ENCODE measurements around the gene CELF5. TPM values are rescaled to one million over a fixed set of nuclear protein-coding genes. Genes with fewer than 3 reads are reported as not detected.

Gene CELF5
- total and polyA plus RNA-seq, 9 of the 15 experiments (the other 6 are each of a cell fraction or from before 2014, with no cell fraction given): 0.01 to 0.56 (median 0.22) TPM

DNA sequence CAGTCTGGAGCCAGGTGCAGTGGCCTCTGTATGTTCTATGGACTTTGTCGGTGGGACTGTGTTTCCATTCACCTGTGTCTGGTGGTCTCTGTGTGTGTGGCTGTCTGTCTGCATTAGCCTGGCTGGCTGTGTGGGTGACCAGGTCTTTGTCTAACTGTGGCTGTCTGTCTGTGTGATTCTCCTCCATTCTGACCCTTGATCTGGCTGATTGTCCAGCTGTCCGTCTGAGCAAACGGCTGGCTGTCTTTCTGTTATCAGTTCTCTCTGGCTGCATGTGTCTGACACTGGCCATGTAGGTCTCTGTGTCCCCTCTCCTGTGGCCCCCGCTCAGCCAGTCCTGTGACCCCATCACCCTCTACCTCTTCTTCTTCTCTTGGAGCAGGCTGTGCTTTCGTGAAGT, 53.2 kb downstream of the CELF5 start:
- H3K27ac ChIP-seq (ENCODE audit: extremely low read depth, low read depth, low read length): no peak overlapping the region
- H3K9me3 ChIP-seq (replicated peaks; ENCODE audit: control insufficient read depth, insufficient read depth, low read depth, low read length): no peaks in the 10 kb centered on the region
- peaks cover 12 to 36% of the 10 kb centered on the region in 2 experiments; a peak in 3 of 5 replicates for H3K27me3 ChIP-seq (ENCODE audit: control insufficient read depth in 2 of 2, insufficient read depth in 2 of 2, low read length in 2 of 2)
- no peak overlapping the region for H3K4me3 ChIP-seq
- peak in 1 of 4 experiments; percentile 35 for DNase-seq (ENCODE audit: extremely low read depth in 1 of 4, low spot score in 3 of 4)
- no peak overlapping the region for H3K4me2 ChIP-seq (ENCODE audit: insufficient read depth, low read length)
- no peaks in the 10 kb centered on the region for H3K36me3 ChIP-seq (ENCODE audit: control insufficient read depth, insufficient read depth, low read length)
- TF ChIP-seq CBFA2T3 (IDR thresholded peaks at IDR 0.05): peak; percentile 54
- TF ChIP-seq ZNF354B (CRISPR knock-in tag; IDR thresholded peaks at IDR 0.05): no peak
- TF ChIP-seq ZNF146 (CRISPR knock-in tag; IDR thresholded peaks at IDR 0.05; ENCODE audit: unreplicated experiment): no peak
- peak; percentile 22; the same call in 1 of the 2 replicates for TF ChIP-seq CBFA2T2 (conservative IDR thresholded peaks at IDR 0.05)
- CTCF ChIA-PET (ENCODE audit: low intra/inter-chr PET ratio): no interaction called here
- H3K9ac ChIP-seq (ENCODE audit: insufficient read depth in 1 of 2, low read depth in 2 of 2, low read length in 2 of 2): no peak overlapping the region; a peak in 1 of 4 replicates
- intact Hi-C loops (cut with micrococcal nuclease) (no loop called here), in situ Hi-C loops (cut with MboI) (no loop called here)
- peaks cover 14 to 38% of the 10 kb centered on the region in 2 experiments for H3K4me1 ChIP-seq (replicated peaks in 1 of 2; ENCODE audit: control insufficient read depth in 2 of 2, insufficient read depth in 2 of 2, low read length in 2 of 2)
- ATAC-seq: no peak
- no peak overlapping the region for H2AFZ ChIP-seq (ENCODE audit: low read depth, low read length)
- BruUV-seq (replicated peaks): no TSS peak
- H4K20me1 ChIP-seq (replicated peaks; ENCODE audit: control insufficient read depth, insufficient read depth, low read length): no peaks in the 10 kb centered on the region; the same call in 1 of the 2 replicates
- POLR2A ChIA-PET: no interaction called here
- no peaks in the 10 kb centered on the region for H3K9me1 ChIP-seq (ENCODE audit: control insufficient read depth, insufficient read depth, low read length)
- H3K79me2 ChIP-seq (ENCODE audit: control insufficient read depth, insufficient read depth, low read length): no peaks in the 10 kb centered on the region
- WGBS (ENCODE audit: insufficient coverage, low coverage, missing lambda C conversion rate): 3% methylated on average over 5 of the region's 5 CpGs
- peak; percentile 49 for FAIRE-seq

GRCh38 chr19:3278294-3278693, 53.8 kb downstream of the CELF5 start:
- Histone ChIP-seq H3K9me3 (replicated peaks; ENCODE audit: control insufficient read depth, insufficient read depth, low read depth, low read length) (no peaks in the 10 kb centered on the region), H3K9ac (ENCODE audit: insufficient read depth in 1 of 2, low read depth in 2 of 2, low read length in 2 of 2) (peak overlapping the region in 1 of 2 experiments; percentile 5; a peak in 1 of 4 replicates), H3K27ac (ENCODE audit: extremely low read depth, low read depth, low read length) (no peak overlapping the region), H3K4me2 (ENCODE audit: insufficient read depth, low read length) (no peak overlapping the region), H2AFZ (ENCODE audit: low read depth, low read length) (no peak overlapping the region), H3K27me3 (ENCODE audit: control insufficient read depth in 2 of 2, insufficient read depth in 2 of 2, low read length in 2 of 2) (peaks cover 12 to 36% of the 10 kb centered on the region in 2 experiments; a peak in 3 of 5 replicates), H3K9me1 (ENCODE audit: control insufficient read depth, insufficient read depth, low read length) (no peaks in the 10 kb centered on the region), H3K4me3 (no peak overlapping the region), H4K20me1 (replicated peaks; ENCODE audit: control insufficient read depth, insufficient read depth, low read length) (no peaks in the 10 kb centered on the region; the same call in 1 of the 2 replicates), H3K4me1 (replicated peaks in 1 of 2; ENCODE audit: control insufficient read depth in 2 of 2, insufficient read depth in 2 of 2, low read length in 2 of 2) (peaks cover 14 to 38% of the 10 kb centered on the region in 2 experiments), H3K79me2 (ENCODE audit: control insufficient read depth, insufficient read depth, low read length) (no peaks in the 10 kb centered on the region), H3K36me3 (ENCODE audit: control insufficient read depth, insufficient read depth, low read length) (no peaks in the 10 kb centered on the region)
- ChIA-PET POLR2A (no interaction called here), CTCF (ENCODE audit: low intra/inter-chr PET ratio) (no interaction called here)
- intact Hi-C loops (cut with micrococcal nuclease) (no loop called here), in situ Hi-C loops (cut with MboI) (no loop called here)
- DNase-seq (ENCODE audit: extremely low read depth in 1 of 4, low spot score in 3 of 4): no peak
- no peak for ATAC-seq
- FAIRE-seq: no peak
- no TSS peak for BruUV-seq (replicated peaks)
- WGBS (ENCODE audit: insufficient coverage, low coverage, missing lambda C conversion rate): 34% methylated on average over 11 of the region's 11 CpGs
- TF ChIP-seq POLR2G (IDR thresholded peaks at IDR 0.05; ENCODE audit: low read depth, low read length) (no peak), MTA1 (IDR thresholded peaks at IDR 0.05; ENCODE audit: borderline replicate concordance) (no peak), KAT2B (IDR thresholded peaks at IDR 0.05; ENCODE audit: low read depth, low read length) (no peak), HMG20B (CRISPR knock-in tag; IDR thresholded peaks at IDR 0.05) (no peak), TEAD4 (IDR thresholded peaks at IDR 0.05; ENCODE audit: low read length) (no peak), TEAD4 (CRISPR knock-in tag; IDR thresholded peaks at IDR 0.05; ENCODE audit: borderline replicate concordance) (no peak), ZKSCAN1 (IDR thresholded peaks at IDR 0.05; ENCODE audit: low read depth, low read length) (no peak), ESRRB (CRISPR knock-in tag; IDR thresholded peaks at IDR 0.05; ENCODE audit: borderline replicate concordance) (no peak), STAT5B (CRISPR knock-in tag; IDR thresholded peaks at IDR 0.05) (no peak), ELF4 (CRISPR knock-in tag; IDR thresholded peaks at IDR 0.05) (0 out of 2 replicates have a peak, but pooled peaks have one; percentile 18), ETV5 (CRISPR knock-in tag; IDR thresholded peaks at IDR 0.05; ENCODE audit: low read depth) (no peak), PHF8 (IDR thresholded peaks at IDR 0.05; ENCODE audit: borderline replicate concordance, low read length) (no peak)
- TF ChIP-seq, protein P1, sequence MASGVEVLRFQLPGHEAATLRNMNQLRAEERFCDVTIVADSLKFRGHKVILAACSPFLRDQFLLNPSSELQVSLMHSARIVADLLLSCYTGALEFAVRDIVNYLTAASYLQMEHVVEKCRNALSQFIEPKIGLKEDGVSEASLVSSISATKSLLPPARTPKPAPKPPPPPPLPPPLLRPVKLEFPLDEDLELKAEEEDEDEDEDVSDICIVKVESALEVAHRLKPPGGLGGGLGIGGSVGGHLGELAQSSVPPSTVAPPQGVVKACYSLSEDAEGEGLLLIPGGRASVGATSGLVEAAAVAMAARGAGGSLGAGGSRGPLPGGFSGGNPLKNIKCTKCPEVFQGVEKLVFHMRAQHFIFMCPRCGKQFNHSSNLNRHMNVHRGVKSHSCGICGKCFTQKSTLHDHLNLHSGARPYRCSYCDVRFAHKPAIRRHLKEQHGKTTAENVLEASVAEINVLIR (CRISPR knock-in tag; IDR thresholded peaks at IDR 0.05): no peak

Measured in K562 (cell line).